ENCODE results near the gene EPN2. TPM values are rescaled to one million over a fixed set of nuclear protein-coding genes. Genes with fewer than 3 reads are reported as not detected.

The EPN2 gene
- total RNA-seq, 1 experiment from 2014 or later = 31.3 TPM

DNA sequence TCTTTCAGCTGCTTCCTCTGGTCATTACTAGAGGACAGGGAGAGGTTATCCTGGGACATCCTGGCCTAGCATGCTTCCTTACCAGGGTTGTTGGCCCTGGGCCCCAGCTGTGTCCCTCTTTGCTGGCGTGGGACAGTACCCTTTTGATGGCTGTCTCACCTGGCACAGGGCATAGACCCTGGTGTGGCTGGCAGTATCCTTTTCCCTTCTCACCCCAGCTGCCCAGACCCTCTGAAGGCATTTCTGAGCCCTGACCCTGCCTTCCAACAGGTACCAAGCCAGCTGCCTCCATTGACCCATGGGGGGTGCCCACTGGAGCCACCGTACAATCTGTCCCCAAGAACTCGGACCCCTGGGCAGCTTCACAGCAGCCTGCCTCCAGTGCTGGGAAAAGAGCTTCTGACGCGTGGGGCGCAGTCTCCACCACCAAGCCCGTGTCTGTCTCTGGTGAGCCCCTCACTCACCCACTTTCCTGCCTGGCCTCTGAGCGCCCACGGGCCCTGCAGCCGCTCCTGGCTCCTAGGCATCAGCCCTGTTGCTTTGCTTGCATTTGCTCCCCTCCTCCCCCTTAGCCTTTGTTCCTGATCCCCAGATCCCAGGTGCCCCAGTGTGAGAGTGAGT, 91.4 kb downstream of the EPN2 start:
- Mint-ChIP-seq H3K4me1 (ENCODE audit: low read depth, unreplicated experiment) (peaks cover 7% of the 10 kb centered on the region), H3K36me3 (ENCODE audit: insufficient read depth, unreplicated experiment) (no peaks in the 10 kb centered on the region), H3K27me3 (ENCODE audit: unreplicated experiment) (no peaks in the 10 kb centered on the region), H3K9me3 (ENCODE audit: low read depth, unreplicated experiment) (no peaks in the 10 kb centered on the region), H3K27ac (ENCODE audit: unreplicated experiment) (no peak overlapping the region), H3K4me3 (ENCODE audit: low read depth, unreplicated experiment) (no peak overlapping the region)
- TF ChIP-seq, protein P1, sequence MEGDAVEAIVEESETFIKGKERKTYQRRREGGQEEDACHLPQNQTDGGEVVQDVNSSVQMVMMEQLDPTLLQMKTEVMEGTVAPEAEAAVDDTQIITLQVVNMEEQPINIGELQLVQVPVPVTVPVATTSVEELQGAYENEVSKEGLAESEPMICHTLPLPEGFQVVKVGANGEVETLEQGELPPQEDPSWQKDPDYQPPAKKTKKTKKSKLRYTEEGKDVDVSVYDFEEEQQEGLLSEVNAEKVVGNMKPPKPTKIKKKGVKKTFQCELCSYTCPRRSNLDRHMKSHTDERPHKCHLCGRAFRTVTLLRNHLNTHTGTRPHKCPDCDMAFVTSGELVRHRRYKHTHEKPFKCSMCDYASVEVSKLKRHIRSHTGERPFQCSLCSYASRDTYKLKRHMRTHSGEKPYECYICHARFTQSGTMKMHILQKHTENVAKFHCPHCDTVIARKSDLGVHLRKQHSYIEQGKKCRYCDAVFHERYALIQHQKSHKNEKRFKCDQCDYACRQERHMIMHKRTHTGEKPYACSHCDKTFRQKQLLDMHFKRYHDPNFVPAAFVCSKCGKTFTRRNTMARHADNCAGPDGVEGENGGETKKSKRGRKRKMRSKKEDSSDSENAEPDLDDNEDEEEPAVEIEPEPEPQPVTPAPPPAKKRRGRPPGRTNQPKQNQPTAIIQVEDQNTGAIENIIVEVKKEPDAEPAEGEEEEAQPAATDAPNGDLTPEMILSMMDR (IDR thresholded peaks at IDR 0.05; ENCODE audit: unreplicated experiment) = no peak
- CTCF ChIA-PET = no interaction called here
- intact Hi-C loops (cut with micrococcal nuclease; ENCODE audit: unreplicated experiment) = no loop called here
- DNase-seq = no peak
- no TSS peak for BruUV-seq (replicated peaks)

DNA sequence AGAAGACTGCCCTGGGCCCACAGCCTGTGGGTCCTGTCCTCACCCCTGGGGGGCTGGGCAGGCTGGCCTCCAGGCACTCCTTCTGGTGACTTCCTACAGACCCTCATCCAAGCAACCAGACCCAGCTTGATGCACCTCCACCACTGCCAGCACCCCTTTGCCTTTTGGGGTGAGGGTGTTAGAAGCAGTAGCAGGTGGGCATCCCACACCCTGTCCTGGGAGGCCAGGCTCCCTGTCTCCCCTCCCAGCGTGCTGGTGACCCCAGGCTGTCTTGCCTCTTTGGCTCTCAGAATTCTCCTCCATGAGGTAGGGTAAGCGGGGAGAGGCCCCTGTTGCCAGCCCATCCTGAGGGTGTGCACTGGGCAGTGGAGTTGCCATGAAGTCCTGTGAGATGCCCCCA, 92.0 kb downstream of the EPN2 start:
- Mint-ChIP-seq H3K9me3 (ENCODE audit: low read depth, unreplicated experiment) (no peaks in the 10 kb centered on the region), H3K4me1 (ENCODE audit: low read depth, unreplicated experiment) (peaks cover 7% of the 10 kb centered on the region)
- DNase-seq = no peak

DNA sequence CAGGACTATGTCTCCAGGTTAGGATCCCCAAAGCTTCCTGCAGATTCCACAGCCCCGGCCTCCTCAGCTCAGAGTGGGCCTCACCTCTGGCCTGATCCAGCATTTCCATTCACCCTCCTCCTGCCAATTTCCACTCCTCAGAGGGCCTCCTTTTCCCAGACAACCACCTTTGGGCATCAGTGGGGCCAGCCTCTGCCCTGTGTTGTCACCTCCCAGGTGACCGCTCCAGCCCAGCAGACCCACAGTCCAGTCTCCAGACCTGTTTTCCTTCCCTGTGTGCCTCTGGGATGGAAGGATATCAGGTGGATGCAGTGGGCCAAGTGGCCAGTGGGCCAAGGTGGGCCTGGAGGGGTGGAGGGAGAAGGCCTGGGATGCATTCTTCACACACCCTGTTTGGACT, 92.7 kb downstream of the EPN2 start:
- Mint-ChIP-seq H3K4me1 (ENCODE audit: low read depth, unreplicated experiment) (peaks cover 7% of the 10 kb centered on the region), H3K27ac (ENCODE audit: unreplicated experiment) (no peak overlapping the region), H3K36me3 (ENCODE audit: insufficient read depth, unreplicated experiment) (no peaks in the 10 kb centered on the region), H3K27me3 (ENCODE audit: unreplicated experiment) (no peaks in the 10 kb centered on the region), H3K4me3 (ENCODE audit: low read depth, unreplicated experiment) (no peak overlapping the region), H3K9me3 (ENCODE audit: low read depth, unreplicated experiment) (no peaks in the 10 kb centered on the region)
- intact Hi-C loops (cut with micrococcal nuclease; ENCODE audit: unreplicated experiment) = no loop called here
- BruUV-seq (replicated peaks) = no TSS peak
- CTCF ChIA-PET = no interaction called here
- TF ChIP-seq, protein P1 (IDR thresholded peaks at IDR 0.05; ENCODE audit: unreplicated experiment) = no peak
- no peak for DNase-seq

More for the DNA sequence above, 92.0 kb downstream of the EPN2 start:
- Mint-ChIP-seq H3K4me3 (ENCODE audit: low read depth, unreplicated experiment) (no peak overlapping the region), H3K36me3 (ENCODE audit: insufficient read depth, unreplicated experiment) (no peaks in the 10 kb centered on the region), H3K27ac (ENCODE audit: unreplicated experiment) (no peak overlapping the region), H3K27me3 (ENCODE audit: unreplicated experiment) (no peaks in the 10 kb centered on the region)
- TF ChIP-seq, protein P1 (IDR thresholded peaks at IDR 0.05; ENCODE audit: unreplicated experiment) = no peak
- no TSS peak for BruUV-seq (replicated peaks)
- intact Hi-C loops (cut with micrococcal nuclease; ENCODE audit: unreplicated experiment) = no loop called here
- CTCF ChIA-PET = no interaction called here

DNA sequence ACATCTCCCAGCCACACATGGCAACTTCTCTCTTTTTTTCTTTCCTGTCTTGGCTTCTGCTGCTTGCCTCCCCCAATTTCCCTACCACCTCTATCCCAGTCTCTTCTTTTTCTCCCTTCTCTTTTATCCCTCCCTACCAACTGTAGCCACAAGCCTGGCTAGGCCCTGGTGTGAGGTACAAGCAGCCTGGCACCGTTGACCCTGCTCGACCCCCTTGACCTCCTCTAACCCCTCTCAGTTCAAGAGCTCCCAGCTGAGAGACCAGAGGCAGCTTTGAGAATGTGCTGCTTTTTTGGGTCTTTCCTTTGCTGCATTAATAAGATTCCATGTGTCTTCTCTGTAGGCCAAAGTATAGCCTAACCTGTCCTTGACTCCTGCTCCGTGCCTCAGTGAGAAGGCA, 93.1 kb downstream of the EPN2 start:
- Mint-ChIP-seq H3K4me3 (ENCODE audit: low read depth, unreplicated experiment) (no peak overlapping the region), H3K27me3 (ENCODE audit: unreplicated experiment) (no peaks in the 10 kb centered on the region), H3K27ac (ENCODE audit: unreplicated experiment) (no peak overlapping the region), H3K36me3 (ENCODE audit: insufficient read depth, unreplicated experiment) (no peaks in the 10 kb centered on the region), H3K9me3 (ENCODE audit: low read depth, unreplicated experiment) (no peaks in the 10 kb centered on the region), H3K4me1 (ENCODE audit: low read depth, unreplicated experiment) (peaks cover 7% of the 10 kb centered on the region)
- CTCF ChIA-PET = no interaction called here
- DNase-seq = no peak
- no TSS peak for BruUV-seq (replicated peaks)
- TF ChIP-seq, protein P1 (IDR thresholded peaks at IDR 0.05; ENCODE audit: unreplicated experiment) = no peak
- intact Hi-C loops (cut with micrococcal nuclease; ENCODE audit: unreplicated experiment) = no loop called here

Measured in Calu3 (cell line).